ENCODE data around the gene MICALL2.

GRCh38 chr7:1388021-1388702 is 71.1 kb downstream of the MICALL2 start:
- TF ChIP-seq CTCF (IDR thresholded peaks at IDR 0.05) = no peak
- TF ChIP-seq POLR2A (IDR thresholded peaks at IDR 0.05) = no peak

Measured in Peyer's patch (tissue), 4 donors.